Measurements from ENCODE around the gene C7orf25.
A peak's percentile ranks its signal among the peaks of the same experiment; 100 is the strongest.

The C7orf25 gene

DNA sequence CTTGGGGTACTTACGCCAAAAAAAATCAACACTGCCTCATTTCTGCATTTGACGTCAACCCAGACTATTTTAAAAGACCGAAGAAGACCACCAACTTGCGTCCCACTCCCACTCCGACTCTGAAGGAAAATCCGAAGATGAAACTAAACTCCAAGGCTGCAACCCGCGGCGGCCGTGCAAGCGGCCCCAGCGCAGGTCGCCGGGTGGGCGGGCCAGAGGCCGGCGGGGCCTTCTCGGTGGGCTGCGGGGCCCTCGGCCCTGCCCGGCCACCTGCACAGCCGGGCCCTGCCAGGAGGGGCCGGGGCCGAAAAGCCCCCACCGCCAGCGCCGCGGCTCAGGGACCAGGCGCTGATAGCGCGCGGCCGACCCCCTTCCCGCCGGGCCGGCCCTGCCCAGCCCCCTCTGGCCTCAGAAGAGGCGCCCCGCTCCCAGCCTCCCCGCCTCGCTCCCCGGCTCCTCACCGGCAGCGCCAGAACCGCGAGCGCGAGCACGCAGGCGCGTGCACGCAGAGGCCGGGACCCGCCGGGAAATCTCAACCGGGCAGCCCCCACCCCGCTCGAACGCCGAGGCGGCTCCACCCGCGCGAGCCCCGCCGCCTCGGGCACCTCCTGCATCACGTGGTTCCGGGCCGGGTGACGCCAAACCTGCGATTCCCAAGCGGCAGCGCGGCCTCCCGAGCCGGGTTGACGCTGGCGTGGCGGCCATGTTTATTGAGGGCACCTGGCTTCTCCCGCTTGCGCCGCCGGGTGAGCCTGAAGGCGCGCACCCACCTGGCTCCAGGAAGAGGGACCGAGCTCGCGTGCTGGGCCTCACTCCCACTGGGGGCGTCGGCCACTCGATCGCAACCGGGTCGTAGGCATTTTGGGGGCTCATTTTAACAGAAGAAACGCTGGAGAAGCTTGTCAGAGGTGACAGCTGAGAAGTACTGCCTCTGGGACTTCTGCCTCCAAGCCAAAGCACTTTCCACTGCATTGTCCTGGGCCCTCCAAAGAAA, at the start of gene C7orf25:
Gene C7orf25, minus strand, starts transcription at position 617 of the 994 bp plus-strand sequence. CDS start 1,170 bp downstream, outside the sequence.
- peak; percentile 95 to 99 (median 98) for DNase-seq

DNA sequence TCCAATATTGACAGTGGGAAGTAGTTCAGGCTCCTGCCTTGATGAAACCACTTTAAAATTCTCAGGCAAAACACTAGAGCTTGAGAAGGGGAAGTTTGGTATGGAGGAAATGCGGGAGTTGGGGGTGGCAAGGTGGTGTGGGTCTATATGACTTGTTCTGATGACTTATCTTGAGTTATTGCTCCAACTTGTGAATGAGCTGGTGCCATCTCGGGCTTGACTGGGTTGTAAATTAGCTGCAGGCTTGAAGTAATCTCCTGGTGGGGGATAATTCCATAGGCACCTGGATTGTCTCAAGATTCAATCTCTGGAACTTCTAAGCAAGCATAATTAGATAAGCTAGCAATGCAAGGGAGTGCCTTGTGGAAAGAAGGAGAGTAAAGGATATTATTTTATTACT, 49.3 kb upstream of the C7orf25 start:
- no peak for DNase-seq

DNA sequence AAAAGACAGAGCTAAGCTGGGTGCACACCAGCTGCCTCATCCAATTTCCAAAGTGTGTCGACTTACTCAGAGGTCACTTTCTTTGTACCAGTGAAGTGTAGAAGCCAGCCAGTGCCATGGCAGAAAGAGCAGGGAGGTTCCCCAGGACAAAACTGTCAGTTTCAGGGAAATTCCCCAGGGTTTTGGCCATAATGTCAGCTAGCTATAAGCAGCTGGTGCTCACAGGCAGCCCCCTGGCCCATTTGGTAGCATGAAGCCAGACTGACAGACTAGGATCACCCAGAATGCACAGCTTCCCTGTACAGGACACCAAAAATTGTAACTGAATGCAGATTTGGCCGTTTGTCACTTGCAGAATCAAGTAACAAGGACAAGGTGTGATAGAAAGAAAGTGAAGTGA, 48.9 kb upstream of the C7orf25 start:
- DNase-seq = no peak

DNA sequence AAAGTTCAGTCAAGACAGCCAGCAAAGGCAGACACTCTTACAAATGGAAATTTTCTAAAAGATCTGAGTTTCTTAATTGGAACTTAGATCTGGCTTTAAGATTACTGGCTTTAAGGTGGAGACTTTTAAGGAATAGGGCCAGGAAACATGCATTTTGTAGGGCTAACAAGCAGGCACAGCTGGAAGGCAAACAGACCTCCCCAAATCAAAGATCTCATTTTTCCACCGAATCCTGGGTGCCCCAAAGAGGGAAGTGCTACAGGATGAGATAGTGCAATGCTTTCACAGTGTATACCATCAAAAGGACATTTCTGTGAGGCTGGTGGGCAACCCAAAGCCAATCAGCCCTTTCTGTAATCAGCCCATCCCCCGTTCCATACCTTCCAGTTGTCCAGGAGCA, 47.7 kb upstream of the C7orf25 start:
- no peak for DNase-seq

GRCh38 chr7:42956062-42956461, 44.2 kb upstream of the C7orf25 start:
- DNase-seq = no peak

GRCh38 chr7:42953994-42954393, 42.1 kb upstream of the C7orf25 start:
- DNase-seq = no peak

DNA sequence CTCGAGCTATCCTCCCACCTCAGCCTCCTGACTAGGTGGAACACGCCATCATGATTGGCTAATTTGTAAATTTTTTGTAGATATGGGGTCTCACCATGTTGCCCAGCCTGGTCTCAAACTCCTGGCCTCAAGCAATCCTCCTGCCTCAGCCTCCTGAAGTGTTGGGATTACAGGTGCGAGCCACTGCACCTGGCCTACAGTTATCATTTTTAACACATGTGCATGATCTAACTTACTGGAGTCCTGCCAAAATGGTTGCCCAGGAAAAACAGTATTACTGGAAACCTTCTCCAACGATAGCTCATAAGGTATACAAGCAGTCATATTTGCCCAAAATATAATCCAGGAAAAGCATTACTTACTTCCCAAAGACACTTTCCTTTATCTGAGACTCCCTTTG, 40.5 kb upstream of the C7orf25 start:
- no peak for DNase-seq

DNA sequence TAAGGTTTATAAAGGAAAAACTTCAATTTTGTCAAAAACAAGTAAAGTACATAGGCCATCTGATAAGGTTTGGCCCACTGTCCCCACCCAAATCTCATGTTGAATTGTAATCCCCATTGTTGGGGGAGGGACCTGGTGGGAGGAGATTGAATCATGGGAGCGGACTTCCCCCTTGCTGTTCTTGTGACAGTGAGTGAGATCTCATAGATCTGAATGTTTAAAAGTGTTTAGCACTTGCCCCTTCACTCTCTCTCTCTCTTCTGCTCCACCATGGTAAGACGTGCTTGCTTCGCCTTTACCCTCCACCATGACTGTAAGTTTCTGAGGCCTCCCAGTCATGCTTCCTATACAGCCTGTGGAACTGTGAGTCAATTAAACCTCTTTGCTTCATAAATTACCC, 38.5 kb upstream of the C7orf25 start:
- no peak for DNase-seq

DNA sequence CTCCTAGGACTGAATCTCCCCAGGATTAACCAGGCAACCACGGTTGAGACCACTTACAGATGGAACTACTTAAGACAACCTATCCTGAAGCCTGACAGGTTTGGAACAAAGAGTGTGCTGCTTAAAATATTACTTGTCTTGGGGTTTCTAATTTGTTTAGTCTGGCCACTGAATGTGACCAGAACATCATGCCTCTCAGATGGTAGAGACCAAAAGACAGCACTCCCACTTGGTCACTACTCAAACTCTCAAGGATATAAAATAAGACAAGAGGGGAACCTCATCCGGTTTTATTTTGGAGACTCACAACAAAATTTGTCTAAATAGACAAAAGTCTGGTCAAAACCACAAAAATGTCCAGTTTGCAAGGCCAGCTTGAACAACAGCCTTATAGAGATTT, 35.7 kb upstream of the C7orf25 start:
- no peak for DNase-seq

DNA sequence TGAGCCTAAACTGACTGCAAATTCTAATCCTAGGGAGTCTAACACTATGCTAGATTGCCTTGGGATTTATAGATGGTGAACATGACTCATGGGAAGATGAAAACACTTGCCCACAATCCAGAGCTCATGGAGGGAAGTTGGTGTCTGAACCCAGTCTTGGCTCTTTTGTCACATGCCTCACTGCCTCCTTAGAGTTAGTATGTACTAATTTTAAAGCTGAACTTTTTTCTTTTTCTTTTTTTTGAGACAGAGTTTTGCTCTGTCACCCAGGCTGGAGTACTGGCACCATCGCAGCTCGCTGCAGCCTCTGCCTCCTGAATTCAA, 34.7 kb upstream of the C7orf25 start:
- no peak for DNase-seq

- no peak for DNase-seq
Measured at GRCh38 chr7:42945821-42946626, 34.2 kb upstream of the C7orf25 start.

DNA sequence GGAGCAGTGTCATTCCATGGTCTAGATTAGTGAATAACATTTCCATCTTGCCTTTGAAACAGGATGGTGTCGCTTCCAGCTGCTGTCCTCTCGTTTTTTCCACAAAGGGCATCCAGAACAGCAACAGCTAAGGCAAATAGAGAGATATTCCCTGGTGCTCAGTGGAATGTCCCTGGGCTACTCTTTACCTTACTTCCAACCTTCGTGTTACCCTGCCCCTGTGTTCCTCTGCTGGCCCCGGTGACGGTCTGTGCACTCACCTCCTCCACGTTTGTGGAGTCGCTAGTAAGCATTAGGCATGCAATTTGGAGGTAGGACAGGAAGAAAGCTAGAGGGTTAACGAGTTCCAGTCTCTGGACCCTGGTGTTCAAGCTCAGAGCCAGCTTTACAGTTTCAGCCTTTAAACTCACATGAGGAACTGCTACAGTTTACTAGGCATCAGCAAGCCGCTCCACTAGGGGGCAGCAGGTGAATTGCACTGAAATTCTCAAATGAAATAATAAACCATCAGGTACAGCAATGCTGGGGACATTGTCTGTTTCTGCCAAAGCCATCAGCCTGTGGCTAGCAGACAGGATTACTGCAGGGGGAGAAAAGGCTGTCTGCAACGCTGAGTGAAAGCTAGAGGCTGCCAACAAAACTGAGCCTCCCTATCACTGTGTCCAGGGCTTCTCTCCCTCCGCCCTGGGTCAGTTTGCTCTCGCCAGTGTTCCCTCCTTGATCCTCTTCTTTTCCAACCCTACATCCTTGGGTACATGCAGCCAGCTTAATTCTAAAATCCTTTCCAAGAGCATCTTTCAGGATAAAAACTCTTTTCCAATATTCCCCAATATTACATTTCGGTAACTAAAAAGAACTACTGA, 29.3 kb upstream of the C7orf25 start:
- peak; percentile 51 to 78 (median 65) for DNase-seq

- DNase-seq = no peak
Measured at GRCh38 chr7:42939457-42940240, 27.8 kb upstream of the C7orf25 start.

- DNase-seq = no peak
Measured at GRCh38 chr7:42935861-42936260, 24.0 kb upstream of the C7orf25 start.

GRCh38 chr7:42934291-42934690, 22.4 kb upstream of the C7orf25 start:
- no peak for DNase-seq

- DNase-seq = peak in 2 of 3 experiments; percentile 28 to 68
Measured at GRCh38 chr7:42932811-42933591, 21.1 kb upstream of the C7orf25 start.

DNA sequence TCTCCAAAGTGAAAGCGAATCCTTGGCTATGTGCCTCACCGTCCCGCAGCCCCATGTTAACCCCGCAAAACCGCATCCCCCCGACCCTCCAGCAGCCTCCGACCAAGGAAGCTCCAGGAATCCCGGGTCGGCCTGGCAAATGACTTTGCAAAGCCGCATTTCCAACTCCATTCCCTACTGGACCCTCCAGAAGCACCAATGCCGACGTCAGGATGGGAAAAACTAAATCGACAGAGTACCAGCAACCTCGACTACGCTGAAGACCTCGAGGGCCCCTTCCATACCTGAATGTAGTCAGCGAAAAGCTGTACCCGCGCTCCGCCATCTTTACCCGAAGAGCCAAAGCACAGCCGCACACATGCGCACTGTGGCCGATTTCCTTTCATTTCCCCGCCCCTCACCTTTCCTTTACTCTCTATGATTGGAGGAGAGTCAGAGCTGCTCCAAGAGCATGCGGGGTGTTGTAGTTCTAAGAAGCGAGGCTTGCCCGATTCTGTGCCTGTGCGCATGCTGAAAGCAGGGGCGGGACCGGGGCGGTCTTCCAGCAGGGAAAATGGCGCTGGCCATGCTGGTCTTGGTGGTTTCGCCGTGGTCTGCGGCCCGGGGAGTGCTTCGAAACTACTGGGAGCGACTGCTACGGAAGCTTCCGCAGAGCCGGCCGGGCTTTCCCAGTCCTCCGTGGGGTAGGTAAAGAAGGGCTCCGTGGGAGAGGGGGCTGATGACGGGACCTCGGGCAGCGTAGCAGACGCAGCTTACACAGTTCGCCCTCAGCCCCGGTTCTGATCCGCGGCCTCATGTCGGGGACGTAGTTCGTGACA, 20.2 kb upstream of the C7orf25 start, which contains the start of the genes MRPL32 and PSMA2:
Gene MRPL32, plus strand, starts transcription at position 543 of the 818 bp plus-strand sequence. Its CDS starts 11 bp downstream, at position 554.
Gene PSMA2, minus strand, starts transcription at position 341 of the 818 bp plus-strand sequence. Its CDS starts 16 bp downstream, at position 325.
- peak; percentile 97 to 99 (median 98) for DNase-seq

DNA sequence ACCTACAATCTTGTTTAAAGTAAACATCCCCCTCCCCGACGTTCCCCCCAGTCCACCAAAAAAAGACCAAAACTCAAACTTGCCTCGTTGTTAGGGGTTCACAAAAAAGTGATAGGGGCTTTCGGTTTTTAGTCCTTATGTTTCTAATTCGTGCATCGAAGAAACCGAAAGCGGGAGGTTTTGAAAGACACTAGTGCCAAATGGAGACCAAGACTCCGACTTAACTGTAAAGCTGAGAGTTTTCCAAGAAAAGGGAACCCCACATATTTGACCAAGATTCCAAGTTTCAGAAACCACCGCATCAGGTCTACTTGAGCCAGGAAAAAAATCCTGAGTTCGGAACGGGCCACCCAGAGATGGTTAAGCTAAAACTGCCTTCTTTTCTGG, 19.6 kb upstream of the C7orf25 start:
- DNase-seq = no peak

GRCh38 chr7:42930889-42931288, 19.0 kb upstream of the C7orf25 start:
- DNase-seq = no peak

DNA sequence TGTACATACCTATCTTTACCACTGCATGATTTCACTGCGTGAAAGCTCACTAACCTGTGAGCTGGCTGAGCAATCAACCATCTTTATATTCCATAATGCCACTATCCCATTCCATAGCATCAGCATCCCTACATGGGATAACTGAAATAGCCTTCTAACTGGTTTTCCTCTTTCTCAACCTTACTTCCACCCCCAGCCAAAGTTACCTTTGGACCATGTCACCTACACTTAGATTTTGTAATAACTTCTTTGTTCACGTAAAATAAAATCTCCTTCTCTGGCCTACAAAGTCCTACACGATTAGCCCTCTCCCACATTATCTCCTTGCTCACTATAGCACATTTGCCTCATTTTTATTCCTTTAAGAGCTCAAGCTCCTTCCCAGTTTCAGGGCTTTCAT, 17.6 kb upstream of the C7orf25 start:
- no peak for DNase-seq
